ENCODE data around the gene STX17. TPM values are rescaled to one million over a fixed set of nuclear protein-coding genes. Genes with fewer than 3 reads are reported as not detected.

STX17 gene
- total RNA-seq, 1 experiment from 2014 or later: 10.7 TPM

DNA sequence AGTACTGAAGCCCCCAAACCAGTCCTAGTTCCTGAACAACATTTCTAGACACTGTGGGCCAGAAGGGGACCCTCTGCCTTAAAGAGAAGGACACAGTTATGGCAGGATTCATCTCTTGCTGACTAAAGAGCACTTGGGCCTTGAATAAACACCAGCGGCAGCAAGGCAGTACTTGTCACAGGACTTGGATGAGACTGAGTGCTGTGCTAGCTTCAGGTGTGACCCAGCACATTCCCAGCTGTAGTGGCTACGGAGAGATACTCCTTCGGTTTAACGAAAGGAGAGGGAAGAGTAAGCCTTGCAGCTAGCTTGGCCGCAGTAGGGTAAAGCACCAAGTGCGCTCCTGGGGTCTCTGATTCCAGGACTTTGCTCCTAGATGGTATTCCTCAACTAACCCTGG lies 10.9 kb upstream of the STX17 start:
- in situ Hi-C loops (cut with HindIII; ENCODE audit: low pct_unique_long_range_greater_than_20kb, low sequenced_read_pairs): no loop called here
- DNase-seq (ENCODE audit: low read depth): no peak

DNA sequence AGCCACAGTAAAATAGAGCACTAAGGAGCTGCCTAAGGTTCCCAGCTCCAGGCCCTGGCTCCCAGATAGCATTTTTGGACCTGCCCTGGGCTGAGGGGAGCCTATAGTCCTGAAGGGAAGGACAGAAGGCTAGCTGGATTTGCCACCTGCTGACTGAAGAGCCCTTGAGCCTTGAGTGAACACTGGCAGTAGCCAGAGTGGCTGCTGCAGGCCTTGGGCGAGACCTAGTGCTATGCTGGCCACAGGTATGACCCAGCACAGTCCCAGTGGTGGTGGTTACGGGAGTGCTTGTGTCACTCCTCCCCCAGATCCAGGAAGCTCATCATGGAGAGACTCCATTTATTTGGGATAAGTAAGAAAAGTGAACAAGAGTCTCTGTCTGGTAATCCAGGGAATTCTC lies 10.3 kb upstream of the STX17 start:
- no peak for DNase-seq (ENCODE audit: low read depth)
- in situ Hi-C loops (cut with HindIII; ENCODE audit: low pct_unique_long_range_greater_than_20kb, low sequenced_read_pairs): no loop called here

DNA sequence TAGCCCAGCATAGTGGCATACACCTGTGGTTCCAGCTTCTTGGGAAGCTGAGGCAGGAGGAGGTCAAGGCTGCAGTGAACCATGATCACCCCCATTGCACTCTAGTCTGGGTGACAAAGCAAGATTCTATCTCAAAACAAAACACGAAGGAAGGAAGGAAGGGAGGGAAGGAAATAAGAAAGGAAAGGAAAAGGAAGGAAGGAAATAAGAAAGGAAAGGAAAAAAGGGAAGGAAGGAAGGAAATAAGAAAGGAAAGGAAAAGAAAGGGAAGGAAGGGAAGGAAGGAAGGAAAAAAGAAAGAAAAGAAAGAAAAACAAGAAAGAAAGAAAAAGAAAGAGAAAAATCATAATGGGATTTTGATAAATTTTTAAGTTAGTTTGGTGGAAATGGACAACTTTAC lies 3.1 kb upstream of the STX17 start:
- in situ Hi-C loops (cut with HindIII; ENCODE audit: low pct_unique_long_range_greater_than_20kb, low sequenced_read_pairs): no loop called here
- DNase-seq (ENCODE audit: low read depth): no peak

DNA sequence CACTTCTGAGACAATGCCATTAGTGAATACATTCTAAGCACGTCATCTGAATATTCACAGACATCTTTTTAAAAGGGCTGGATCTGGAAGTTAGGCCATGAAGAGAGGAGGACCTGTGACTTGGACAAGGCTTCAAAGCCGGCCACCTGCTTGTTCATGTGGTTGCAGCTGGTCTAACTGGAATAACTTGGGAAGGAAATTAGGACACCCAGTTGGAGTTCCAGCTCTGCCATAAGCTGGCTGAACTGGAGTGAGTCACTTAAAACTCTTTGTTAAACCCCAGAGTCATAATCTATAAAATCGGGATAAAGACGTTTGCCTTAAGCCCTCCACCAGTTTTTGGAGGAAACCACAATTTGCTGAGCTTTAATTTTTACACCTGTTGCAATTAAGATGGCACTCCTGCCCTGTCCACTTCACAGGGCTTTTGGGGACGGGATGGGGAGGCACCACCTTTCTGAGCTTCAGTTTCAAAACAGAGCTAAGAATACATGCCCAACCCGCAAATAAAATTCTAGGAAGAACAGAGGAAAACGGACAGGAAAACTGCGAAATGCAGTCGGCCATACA lies 536 bp upstream of the STX17 start:
- no peak for DNase-seq (ENCODE audit: low read depth)
- in situ Hi-C loops (cut with HindIII; ENCODE audit: low pct_unique_long_range_greater_than_20kb, low sequenced_read_pairs): no loop called here

DNA sequence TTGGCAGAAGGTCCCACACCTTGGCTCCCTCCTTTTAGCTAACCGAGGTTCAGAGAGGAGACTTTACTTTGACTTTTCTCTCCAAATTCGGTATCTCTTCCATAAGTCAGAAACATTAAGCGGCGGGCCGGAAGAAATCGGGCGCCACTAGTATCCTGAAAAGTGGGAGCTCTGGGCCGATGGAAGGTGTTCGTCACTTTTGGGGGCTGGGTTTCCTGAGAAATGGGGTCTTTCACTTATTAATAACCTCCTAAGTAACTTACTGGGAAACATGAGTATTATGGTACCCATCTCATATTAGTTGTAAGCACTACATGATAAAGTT lies 716 bp downstream of the STX17 start:
- DNase-seq (ENCODE audit: low read depth): no peak
- in situ Hi-C loops (cut with HindIII; ENCODE audit: low pct_unique_long_range_greater_than_20kb, low sequenced_read_pairs): no loop called here

DNA sequence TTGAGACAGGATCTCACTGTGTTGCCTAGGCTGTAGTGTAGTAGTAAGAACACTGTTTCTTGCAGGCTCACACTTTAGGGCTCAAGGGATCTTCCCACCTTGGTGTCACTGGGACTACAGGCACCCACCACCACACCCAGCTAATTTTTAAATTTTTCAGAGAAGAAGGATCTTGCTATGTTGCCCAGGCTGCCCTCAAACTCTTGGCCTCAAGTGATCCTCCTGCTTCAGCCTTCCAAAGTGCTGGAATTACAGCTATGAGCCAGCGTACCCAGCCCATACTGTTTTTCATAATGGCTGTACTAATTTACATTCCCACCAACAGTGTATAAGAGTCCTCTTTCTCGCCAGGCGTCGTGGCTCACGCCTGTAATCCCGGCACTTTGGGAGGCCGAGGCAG lies 5.1 kb downstream of the STX17 start:
- DNase-seq (ENCODE audit: low read depth): no peak
- in situ Hi-C loops (cut with HindIII; ENCODE audit: low pct_unique_long_range_greater_than_20kb, low sequenced_read_pairs): no loop called here

DNA sequence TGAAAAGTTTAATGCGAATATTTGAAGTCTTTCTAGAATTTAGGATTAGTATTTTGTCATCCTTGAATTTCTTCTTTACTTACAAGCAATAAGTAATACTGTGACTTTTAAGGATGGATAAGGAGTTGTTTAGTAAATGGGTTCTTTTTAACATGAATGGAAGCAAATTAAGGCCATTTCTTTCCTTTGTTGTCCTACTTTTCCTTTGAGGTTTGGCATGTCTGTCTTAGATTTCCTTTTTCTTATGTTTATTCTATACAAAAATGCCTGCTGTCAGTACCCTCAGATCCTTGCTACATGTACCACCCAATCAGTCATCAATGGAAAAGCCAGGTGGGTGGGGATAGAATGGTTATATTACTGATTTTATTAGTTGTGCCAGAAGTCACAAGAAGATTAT lies 10.2 kb downstream of the STX17 start:
- in situ Hi-C loops (cut with HindIII; ENCODE audit: low pct_unique_long_range_greater_than_20kb, low sequenced_read_pairs): no loop called here
- no peak for DNase-seq (ENCODE audit: low read depth)

DNA sequence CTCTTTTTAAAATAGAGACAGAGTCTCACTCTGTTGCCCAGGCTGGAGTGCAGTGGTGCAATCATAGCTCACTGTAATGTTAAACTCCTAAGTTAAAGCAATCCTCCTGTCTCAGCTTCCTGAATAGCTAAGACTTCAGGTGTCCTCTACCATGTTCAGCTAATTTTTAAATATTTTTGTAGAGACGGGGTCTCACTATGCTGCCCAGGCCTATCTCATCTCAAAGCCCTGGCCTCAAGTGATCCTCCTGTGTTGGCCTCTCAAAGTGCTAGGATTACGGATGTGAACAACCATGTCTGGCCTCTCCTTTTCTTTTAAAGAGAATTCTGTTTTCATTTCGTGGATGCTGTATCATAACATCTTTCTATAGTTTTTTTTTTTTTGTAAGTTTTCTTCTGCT lies 11.7 kb downstream of the STX17 start:
- DNase-seq (ENCODE audit: low read depth): no peak
- in situ Hi-C loops (cut with HindIII; ENCODE audit: low pct_unique_long_range_greater_than_20kb, low sequenced_read_pairs): no loop called here

DNA sequence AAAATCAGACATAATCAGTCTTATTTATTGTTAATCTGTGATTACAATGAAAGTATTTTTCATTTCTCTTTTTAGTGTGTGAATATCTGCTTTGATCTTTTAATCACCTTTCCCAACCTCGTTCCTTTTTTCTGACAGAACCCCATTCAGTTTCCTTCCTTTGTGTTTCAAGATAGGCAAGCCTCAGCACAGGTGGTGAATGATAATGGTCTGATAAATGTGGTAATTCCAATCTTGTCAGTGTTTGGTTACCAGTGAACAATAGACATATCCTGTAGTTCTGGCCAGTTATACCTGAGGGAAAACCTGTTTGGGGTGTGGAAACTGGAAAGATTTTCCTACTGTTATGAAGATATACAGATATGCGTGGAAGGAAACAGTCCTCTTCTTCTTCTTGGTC lies 13.5 kb downstream of the STX17 start:
- DNase-seq (ENCODE audit: low read depth): no peak
- in situ Hi-C loops (cut with HindIII; ENCODE audit: low pct_unique_long_range_greater_than_20kb, low sequenced_read_pairs): no loop called here

DNA sequence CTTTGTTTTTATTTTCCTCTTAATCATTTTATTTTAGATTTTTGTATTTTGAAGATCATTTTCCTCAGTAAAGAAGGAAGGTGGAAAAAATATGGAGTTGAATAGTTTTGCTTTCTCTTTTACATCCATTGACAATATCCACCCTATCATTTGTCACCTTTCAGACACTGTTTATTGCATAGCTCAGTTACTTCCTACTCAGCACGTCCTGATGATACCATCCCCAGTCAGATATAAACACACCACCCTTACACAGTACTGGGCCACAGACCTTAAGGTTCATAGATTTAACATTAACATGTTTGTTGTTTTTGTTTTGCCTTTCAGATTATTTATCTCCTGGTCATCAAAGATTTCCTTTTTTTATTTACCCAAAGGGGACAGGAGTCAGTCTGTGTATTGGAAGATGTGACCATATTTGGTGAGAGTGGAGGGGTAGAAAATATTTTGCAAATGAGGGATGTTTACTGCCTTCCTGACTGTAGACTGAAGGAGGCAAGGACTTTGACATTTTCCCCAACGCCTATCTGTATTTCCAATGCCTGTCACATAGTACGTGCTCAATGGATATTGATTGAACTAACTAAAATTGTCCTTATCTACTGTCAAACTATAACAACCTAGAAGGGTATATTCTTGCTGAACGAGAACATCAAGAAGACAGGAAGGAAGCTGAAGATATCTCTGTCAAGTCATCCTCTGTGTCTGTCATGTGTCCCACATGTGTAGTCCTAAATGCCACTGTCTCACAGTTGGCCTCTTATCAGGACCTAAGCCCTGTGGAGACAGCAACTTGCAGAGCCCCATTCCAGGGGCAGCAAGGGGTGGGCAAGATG lies 15.6 kb downstream of the STX17 start:
- in situ Hi-C loops (cut with HindIII; ENCODE audit: low pct_unique_long_range_greater_than_20kb, low sequenced_read_pairs): no loop called here
- DNase-seq (ENCODE audit: low read depth): no peak

DNA sequence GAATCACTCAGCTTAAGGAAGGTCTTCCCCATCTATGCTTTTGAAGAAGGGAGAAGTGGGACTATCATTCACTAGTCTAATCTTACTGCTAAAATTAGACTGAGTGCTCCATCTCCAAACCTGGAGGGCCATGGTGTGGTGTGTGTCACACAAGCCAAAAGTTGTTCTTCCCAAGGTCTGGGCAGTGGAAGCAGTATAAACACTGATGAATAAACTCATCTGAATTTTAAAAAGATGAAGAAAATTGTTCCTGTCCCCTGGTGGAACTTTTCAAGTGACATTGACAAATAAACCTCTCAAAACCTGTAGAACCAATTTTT lies 16.2 kb downstream of the STX17 start:
- DNase-seq (ENCODE audit: low read depth): no peak
- in situ Hi-C loops (cut with HindIII; ENCODE audit: low pct_unique_long_range_greater_than_20kb, low sequenced_read_pairs): no loop called here

DNA sequence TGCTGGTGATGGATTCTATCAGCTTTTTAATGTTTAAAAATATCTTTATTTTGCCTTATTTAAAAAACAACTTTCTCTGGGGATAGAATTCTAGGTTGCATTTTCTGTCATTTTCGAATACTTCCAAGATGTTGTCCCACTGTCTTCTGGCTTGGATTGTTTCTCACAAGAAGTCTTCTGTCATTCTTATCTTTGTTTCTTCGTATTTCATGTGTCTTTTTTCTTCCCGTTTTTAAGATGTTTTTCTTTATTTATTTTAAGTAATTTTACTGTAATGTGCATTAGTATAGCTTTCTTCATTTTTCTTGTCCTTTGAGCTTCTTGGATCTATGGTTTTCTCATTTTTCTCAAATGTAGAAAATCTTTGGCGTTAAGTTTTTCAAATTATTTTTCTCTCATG lies 19.1 kb downstream of the STX17 start:
- DNase-seq (ENCODE audit: low read depth): no peak
- in situ Hi-C loops (cut with HindIII; ENCODE audit: low pct_unique_long_range_greater_than_20kb, low sequenced_read_pairs): no loop called here

DNA sequence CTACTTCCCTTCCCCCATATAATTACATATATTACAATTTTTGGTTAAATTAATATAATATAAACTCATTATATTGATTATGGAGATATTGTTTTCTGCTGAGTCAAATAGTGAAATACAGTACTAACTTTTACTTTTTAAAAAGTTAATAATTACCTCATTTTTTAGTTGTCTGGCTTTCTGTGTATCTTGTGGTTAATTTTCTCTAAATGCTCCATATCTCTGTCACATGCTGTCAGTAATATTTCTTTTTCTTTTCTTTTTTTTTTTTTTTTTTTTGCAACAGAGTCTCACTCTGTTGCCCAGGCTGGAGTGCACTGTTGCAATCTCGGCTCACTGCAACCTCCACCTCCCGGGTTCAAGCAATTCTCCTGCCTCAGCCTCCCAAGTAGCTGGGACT lies 23.2 kb downstream of the STX17 start:
- in situ Hi-C loops (cut with HindIII; ENCODE audit: low pct_unique_long_range_greater_than_20kb, low sequenced_read_pairs): no loop called here
- DNase-seq (ENCODE audit: low read depth): no peak

DNA sequence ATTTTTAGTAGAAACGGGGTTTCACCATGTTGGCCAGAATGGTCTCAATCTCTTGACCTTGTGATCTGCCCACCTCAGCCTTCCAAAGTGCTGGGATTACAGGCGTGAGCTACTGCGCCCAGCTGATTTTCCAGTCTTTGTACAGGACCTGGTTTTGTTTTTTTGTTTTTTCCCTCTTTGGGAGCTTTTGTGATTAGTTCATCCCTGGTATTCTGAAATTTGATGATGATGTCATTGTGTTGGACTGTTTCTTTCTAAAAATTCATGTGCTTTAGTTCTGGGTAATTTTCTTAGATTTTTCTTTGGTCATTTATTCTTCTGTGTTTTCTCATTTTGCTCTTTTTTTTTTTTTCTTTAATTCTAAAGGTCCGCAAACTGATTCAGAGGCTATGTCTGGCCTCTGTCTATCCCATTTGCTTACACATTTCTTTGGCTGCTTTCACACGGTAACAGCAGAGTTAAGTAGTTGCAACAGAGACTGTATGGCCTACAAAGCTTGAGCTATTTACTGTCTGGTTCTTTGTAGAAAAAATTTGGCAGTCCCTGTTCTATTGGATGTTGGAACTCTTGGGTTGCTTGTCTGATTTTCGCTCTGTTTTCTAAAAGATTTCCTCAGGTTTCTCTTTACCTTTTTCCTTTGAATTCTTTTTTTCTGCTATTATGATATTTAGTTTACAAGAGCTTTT lies 24.8 kb downstream of the STX17 start:
- no peak for DNase-seq (ENCODE audit: low read depth)
- in situ Hi-C loops (cut with HindIII; ENCODE audit: low pct_unique_long_range_greater_than_20kb, low sequenced_read_pairs): no loop called here

DNA sequence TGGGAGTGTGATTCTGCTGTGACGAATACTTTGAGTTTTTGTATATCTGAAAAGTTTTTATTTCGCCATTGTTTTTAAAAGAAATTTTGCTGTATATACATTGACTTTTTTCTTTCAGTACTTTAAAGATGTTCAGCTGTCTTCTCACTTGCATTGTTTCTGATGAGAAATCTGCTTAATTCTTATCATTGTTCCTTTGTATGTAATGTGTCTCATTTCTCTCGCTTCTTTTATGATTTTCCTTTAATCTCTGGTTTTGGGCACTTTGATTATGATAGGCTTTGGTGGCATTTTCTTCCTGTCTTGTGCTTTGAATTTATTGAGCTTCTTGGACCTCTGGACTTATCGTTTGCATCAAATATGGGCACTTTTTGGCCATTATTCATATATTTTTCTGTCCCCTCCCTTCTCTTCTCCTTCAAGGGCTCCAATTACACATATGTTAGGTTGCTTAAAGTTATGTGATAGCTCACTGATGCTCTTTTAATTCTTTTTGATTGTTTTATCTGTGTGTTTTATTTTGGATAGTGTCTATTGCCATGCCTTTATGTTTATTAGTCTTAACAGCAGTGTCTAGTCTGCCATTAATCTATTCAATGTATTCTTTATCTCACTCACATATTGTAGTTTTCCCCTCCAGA lies 30.6 kb downstream of the STX17 start:
- in situ Hi-C loops (cut with HindIII; ENCODE audit: low pct_unique_long_range_greater_than_20kb, low sequenced_read_pairs): no loop called here
- DNase-seq (ENCODE audit: low read depth): no peak

DNA sequence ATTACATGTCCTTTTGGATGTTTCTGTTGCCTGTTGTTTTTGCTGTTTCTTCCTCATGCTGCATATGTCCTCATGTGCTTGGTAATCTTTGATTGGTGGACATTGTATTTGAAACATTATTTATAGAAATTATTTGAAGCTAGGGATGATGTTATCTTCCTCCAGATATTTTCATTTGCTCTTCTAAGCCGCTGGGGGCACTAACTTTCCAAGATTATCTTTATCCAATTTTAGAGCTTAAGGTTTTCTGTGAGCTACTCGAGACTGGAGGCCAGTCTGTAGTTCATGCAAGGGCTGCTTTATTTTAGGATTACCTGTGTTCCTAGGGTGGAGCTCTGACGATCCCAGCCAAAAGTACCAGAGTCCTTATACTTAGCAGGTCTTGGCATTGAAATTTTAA lies 40.9 kb downstream of the STX17 start:
- no peak for DNase-seq (ENCODE audit: low read depth)
- in situ Hi-C loops (cut with HindIII; ENCODE audit: low pct_unique_long_range_greater_than_20kb, low sequenced_read_pairs): no loop called here

DNA sequence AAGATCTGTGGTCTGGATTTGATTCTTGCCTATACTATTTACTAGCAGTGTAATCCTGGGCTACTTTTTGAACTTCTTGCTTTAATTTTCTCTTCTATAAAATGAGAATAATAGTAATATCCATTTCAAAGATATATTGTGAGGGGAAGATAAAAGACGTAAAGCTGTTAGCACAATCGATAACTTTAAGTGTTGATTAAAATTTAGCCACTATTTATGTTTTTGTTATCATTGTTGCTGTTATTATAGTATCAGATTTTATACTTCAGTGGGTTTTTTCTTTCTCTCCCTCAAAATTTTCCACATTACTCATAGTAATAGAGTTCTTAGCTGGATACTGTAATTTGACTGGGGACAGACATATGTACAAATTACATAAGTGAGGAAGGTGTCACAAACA lies 42.0 kb downstream of the STX17 start:
- in situ Hi-C loops (cut with HindIII; ENCODE audit: low pct_unique_long_range_greater_than_20kb, low sequenced_read_pairs): no loop called here
- no peak for DNase-seq (ENCODE audit: low read depth)

DNA sequence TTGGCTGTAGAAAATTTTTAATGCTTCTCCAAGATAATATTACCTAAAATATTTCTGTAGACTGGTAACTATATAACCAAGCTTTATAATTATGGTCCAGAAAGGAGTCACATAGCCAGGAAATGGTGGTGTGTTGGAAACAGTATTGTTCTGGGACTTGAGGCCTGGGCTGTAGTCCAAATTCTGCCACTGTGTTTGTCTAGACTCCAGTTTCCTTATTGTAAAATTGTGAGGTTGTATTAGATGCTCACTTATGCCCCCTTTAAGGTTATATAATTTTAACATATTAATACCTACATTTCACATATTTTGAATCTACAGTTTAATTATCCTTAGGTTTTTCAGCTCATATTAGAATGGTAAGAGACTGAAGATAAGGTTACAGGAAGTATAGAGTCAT lies 42.4 kb downstream of the STX17 start:
- DNase-seq (ENCODE audit: low read depth): no peak
- in situ Hi-C loops (cut with HindIII; ENCODE audit: low pct_unique_long_range_greater_than_20kb, low sequenced_read_pairs): no loop called here

DNA sequence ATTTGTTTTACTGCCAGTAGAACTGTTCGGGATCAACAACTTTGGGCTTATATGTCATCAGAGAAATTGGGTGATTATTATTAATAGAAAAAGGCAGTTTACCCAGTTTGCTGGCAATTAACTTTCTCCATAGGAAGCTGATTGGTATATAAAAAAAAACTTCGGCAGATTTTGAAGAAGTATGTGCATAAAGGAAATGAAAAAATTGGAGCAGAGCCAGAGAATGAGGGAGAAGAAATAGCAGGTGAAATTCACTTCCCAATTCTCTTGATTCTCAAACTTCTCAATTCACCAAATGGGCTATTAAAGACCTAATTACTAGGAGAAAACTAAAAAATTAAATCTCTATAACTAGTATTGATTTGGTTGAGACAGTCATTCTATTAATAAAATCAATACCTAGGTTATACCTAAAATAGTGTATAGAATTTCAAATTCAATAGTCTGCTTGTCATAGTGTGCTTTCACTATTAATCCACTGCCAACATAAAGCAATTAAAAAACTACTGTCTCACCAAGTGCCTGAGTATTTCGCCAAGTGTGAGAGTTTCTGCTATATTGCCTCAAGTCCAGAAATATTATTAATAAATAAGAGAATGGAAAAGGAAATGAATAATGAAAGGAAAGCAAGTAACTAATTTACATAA lies 47.5 kb downstream of the STX17 start:
- DNase-seq (ENCODE audit: low read depth): no peak
- in situ Hi-C loops (cut with HindIII; ENCODE audit: low pct_unique_long_range_greater_than_20kb, low sequenced_read_pairs): no loop called here

All from Caki2 (cell line).